GDM1 (cell line): ENCODE results near the gene SLC13A4.
"Not testable (repeated sequence)": the region's sequence is repeated elsewhere in the genome, so short reads cannot be mapped to it uniquely, and the experiment has no call there.

Experiments
- DNase-seq: peaks from one replicate; lab custom pipeline; 2025; lab: John Stamatoyannopoulos, UW

The SLC13A4 gene

GRCh38 chr7:135753616-135754413, 25.8 kb upstream of the SLC13A4 start:
- no peak for DNase-seq

- DNase-seq: no peak
These were observed 20.8 kb upstream of the SLC13A4 start, which contains the start of gene FAM180A for GRCh38 chr7:135748770-135749169. Gene FAM180A (minus strand): TSS chr7:135748813. CDS start chr7:135748580, 233 bp downstream.

GRCh38 chr7:135747366-135747765, 19.4 kb upstream of the SLC13A4 start:
- no peak for DNase-seq

- DNase-seq: no peak
These were observed 17.8 kb upstream of the SLC13A4 start for GRCh38 chr7:135745703-135746312.

- no peak for DNase-seq
These were observed 17.1 kb upstream of the SLC13A4 start for GRCh38 chr7:135744938-135745702.

- DNase-seq: no peak
These were observed 16.1 kb upstream of the SLC13A4 start for GRCh38 chr7:135743907-135744731.

- no peak for DNase-seq
These were observed 14.4 kb upstream of the SLC13A4 start for GRCh38 chr7:135742371-135742770.

GRCh38 chr7:135741905-135742304, 13.9 kb upstream of the SLC13A4 start:
- DNase-seq: no peak

- DNase-seq: no peak
These were observed 12.9 kb upstream of the SLC13A4 start for GRCh38 chr7:135740889-135741288.

- DNase-seq: not testable (repeated sequence)
These were observed 9.3 kb upstream of the SLC13A4 start for GRCh38 chr7:135737306-135737647.

- no peak for DNase-seq
These were observed 8.8 kb upstream of the SLC13A4 start for GRCh38 chr7:135736586-135737305.

GRCh38 chr7:135734343-135734689, 6.3 kb upstream of the SLC13A4 start:
- no peak for DNase-seq

- DNase-seq: no peak
These were observed 5.8 kb upstream of the SLC13A4 start for GRCh38 chr7:135733603-135734342.

- no peak for DNase-seq
These were observed 3.1 kb upstream of the SLC13A4 start for GRCh38 chr7:135731131-135731530.

GRCh38 chr7:135729230-135729629, 1.2 kb upstream of the SLC13A4 start:
- no peak for DNase-seq

GRCh38 chr7:135726911-135727673, 894 bp downstream of the SLC13A4 start:
- no peak for DNase-seq

GRCh38 chr7:135726276-135726788, 1.7 kb downstream of the SLC13A4 start:
- no peak for DNase-seq

GRCh38 chr7:135723411-135723810, 4.6 kb downstream of the SLC13A4 start:
- DNase-seq: no peak

GRCh38 chr7:135721198-135721820, 6.7 kb downstream of the SLC13A4 start:
- DNase-seq: no peak
